ENCODE results near the gene TMEM42.

Gene TMEM42

GRCh38 chr3:44833394-44833793 is 28.3 kb upstream of the TMEM42 start:
- no peak for TF ChIP-seq CTCF (IDR thresholded peaks at IDR 0.05)

- TF ChIP-seq CTCF (IDR thresholded peaks at IDR 0.05), result no peak
Observed at GRCh38 chr3:44835684-44836083, 26.0 kb upstream of the TMEM42 start.

GRCh38 chr3:44842376-44842775 is 19.3 kb upstream of the TMEM42 start:
- TF ChIP-seq CTCF (IDR thresholded peaks at IDR 0.05), result no peak

- no peak for TF ChIP-seq CTCF (IDR thresholded peaks at IDR 0.05)
Observed at GRCh38 chr3:44845528-44846520, 15.9 kb upstream of the TMEM42 start.

- no peak for TF ChIP-seq CTCF (IDR thresholded peaks at IDR 0.05)
Observed at GRCh38 chr3:44848634-44849033, 13.1 kb upstream of the TMEM42 start.

GRCh38 chr3:44860117-44860516 is 1.6 kb upstream of the TMEM42 start:
- no peak for TF ChIP-seq CTCF (IDR thresholded peaks at IDR 0.05)

- TF ChIP-seq CTCF (IDR thresholded peaks at IDR 0.05), result no peak
Observed at GRCh38 chr3:44862226-44862637, 520 bp downstream of the TMEM42 start.
